Activated T-helper 9 cell treated with anti-CD3 and anti-CD28 coated beads, Interleukin-2, amount 50 U/mL, for 16 hours (primary cell): ENCODE results near the gene BNIP3.
"Not testable (repeated sequence)": the region's sequence is repeated elsewhere in the genome, so short reads cannot be mapped to it uniquely, and the experiment has no call there.

Experiments
- DNase-seq: peaks from one replicate; pipeline ENCODE4 v3.0.0-alpha.2; 2020; ENCODE audit warnings: low read depth

Gene BNIP3

GRCh38 chr10:132001238-132001972 is 19.7 kb upstream of the BNIP3 start:
- no peak for DNase-seq

DNA sequence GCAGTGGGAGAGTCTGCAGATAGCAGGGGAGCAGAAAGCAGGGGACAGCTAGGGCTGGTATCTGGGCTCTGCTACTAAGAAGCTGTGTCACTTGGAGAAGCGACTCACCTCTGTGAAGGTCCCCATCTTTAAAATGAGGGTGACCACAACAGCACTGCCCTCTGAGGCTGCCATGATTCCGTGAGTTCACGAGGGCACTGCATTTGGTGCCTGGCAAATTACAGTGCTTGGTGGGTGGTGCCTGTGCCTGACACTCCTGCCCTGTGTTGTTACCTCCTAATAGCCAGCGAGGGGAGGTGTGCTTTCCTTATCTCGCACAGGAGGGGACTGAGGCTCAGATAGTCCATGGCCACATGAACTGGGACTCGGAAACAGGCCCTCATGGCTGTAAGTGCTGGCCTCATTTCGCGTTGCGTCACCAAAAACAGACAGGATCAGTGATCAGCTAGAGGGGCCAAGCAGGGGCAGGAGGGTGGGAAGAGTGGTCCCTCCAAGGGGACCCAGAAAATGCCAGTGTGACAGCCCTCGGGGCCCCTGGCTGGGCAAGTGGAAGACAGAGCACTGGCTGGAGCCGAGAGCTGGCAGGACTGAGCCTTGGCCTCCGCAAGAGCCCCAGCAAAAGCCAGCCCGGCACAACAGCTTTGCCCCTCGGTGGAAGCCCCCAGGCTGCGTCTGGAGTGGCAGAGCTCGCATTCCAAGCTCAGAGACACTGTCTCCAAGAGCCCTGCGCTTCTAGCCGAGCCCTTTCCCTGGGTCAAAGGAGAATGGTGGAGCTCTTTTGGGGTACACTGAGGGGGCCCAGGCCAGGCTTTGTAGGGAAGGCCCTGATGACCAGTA is 17.3 kb upstream of the BNIP3 start:
- no peak for DNase-seq

DNA sequence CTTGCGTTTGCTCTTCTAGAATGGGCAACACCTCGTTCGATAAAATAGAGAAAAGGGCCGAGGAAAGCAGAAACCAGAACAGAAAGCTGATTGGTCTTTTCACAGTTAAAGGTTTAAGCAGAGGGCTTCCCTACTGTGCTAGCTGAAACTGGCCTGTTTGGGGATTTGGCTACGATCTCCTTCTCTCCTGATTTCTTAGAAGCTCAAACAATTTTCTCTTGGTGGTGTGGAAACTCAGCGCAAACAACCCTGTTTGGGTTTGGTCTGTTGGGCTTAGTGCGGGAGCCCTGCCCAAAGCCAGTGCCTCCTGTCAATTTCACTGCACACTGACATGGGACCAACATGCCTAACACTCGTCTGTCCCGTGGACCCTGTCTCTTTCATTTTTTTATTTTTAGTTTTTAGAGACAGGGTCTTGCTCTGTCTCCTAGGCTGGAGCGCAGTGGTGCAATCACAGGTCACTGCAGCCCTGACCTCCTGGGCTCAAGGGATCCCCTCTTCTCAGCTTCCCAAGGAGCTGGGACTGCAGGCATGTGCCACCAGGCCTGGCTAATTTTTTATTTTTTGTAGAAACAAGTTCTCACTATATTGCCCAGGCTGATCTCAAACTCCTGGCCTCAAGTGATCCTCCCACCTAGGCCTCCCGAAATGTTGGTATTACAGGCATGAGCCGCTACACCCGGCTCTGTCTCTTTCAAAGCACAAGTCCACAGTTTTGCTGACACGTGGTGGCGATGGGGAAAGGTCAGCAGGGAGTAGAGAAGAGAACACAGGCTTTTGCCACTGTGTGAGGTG is 16.5 kb upstream of the BNIP3 start:
- DNase-seq, result no peak

DNA sequence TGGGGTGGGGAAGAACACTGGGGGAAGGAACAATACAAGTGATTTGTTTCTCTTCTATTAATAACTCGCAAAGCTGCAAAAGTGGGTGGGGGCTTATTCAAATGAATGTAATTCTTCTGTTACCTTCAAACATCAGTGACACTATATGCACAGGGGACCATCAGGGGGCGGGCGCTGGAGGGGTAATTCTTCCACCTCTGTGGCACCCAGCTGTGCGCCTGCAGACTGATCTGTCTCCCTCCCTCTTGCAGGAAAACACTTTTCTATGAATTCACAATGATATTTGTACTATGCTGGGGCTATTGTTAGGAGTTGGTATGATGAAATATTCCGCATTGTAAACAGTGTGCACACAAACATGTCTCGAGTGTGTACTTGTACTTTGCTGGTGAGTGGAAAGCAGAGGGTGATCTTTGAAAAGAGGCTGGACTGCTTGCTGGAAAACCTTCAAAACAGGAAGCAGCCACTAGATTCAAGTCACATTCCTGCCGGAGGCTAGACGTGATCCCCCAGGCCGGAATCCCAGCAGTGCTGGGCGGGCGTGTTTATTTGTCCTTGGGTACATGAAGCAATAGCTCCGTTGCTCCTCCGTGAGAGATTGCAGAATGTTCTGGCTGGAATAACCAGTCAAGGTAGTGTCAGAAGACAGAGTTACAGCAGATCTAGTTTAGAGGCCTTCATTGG is 15.8 kb upstream of the BNIP3 start:
- no peak for DNase-seq

DNA sequence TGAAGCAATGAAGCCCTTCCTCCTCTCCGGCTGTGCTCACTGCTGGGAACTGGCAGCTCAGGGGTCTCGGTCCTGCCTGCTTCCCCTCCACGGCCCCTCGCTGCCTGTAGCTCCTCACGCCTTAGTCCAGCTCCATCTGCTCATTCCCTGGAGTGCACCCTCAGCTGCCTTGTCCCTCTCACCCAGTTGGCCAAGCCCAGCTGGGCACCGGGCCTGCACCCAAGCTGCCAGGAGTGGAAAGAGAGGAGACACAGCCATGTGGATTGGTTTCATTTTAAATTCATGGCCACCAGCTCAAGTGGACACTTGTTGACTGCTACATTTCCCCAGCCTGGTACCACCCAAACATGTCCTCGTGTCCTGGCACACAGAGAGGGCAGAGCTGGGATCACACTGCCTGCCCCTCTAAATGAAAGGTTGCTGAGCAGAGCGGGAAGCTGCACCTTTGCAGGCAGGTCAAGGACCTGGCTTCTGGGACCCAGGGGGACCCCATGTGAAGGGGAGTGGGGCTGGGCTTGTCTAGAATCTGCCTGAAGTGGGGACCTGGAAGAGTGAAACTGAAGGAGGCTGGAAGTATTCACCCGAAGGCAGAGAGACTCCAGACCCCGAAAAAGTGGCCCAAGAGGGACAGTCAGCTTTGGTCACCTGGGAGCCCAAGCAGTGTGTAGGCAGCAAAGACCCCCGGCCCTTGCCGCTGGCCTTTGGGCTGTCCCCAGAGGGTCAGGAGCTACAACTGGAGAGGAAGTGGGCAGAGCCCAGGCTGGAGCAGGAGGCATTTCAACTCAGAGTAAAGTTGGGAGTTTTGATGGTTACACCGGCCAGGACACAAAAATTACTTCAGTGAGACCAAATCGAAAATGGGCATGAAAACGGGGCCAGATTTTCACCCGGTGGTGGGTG is 15.0 kb upstream of the BNIP3 start:
- DNase-seq, result no peak

DNA sequence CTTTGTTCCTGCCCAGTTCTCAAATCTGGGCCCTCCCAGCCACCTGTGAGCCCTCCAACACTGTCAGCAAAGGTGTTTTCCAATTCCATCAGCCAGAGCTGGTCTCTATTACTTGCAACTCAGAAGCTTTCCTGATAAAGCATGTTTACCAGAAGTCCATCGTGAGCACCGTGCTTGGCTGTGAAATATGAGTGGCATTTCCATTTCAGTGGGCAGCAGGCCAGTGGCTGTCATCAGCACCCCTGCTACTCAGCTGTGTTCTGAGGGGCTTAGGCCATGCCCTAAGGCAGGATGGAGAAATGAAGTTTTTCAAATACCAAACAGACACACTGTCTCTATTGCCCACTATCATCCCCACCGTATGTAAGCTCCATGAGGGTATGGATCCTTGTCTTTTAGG is 12.7 kb upstream of the BNIP3 start:
- no peak for DNase-seq

DNA sequence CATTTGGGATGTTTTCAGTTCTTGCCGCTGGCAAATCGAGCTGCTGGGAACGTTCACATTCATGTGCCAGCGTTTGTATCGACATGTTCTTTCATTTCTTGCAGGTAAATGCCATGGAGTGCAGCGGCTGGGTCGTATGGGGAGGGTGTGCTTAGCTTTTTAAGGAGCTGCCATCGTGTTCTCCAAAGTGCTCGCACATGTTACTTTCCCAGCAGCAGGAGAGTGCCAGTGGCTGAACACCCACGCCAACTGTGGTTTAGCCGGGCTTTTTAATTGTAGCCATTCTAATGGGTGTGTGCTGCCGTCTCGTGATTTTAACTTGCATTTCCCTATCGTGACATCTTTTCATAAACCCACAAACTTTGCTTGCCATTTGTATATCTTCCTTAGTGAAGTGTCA is 11.6 kb upstream of the BNIP3 start:
- DNase-seq, result no peak

- no peak for DNase-seq
Observed at GRCh38 chr10:131991726-131992125, 10.0 kb upstream of the BNIP3 start.

GRCh38 chr10:131987786-131988185 is 6.1 kb upstream of the BNIP3 start:
- DNase-seq, result not testable (repeated sequence)

DNA sequence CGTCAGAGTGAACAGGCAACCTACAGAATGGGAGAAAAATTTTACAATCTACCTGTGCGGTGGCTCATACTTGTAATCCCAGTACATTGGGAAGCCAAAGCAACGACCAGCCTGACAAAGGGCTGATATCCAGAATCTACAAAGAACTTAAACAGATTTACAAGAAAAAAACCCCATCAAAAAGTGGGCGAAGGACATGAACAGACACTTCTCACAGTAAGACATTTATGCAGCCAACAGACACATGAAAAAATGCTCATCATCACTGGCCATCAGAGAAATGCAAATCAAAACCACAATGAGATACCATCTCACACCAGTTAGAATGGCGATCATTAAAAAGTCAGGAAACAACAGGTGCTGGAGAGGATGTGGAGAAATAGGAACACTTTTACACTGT is 5.6 kb upstream of the BNIP3 start:
- DNase-seq, result not testable (repeated sequence)

DNA sequence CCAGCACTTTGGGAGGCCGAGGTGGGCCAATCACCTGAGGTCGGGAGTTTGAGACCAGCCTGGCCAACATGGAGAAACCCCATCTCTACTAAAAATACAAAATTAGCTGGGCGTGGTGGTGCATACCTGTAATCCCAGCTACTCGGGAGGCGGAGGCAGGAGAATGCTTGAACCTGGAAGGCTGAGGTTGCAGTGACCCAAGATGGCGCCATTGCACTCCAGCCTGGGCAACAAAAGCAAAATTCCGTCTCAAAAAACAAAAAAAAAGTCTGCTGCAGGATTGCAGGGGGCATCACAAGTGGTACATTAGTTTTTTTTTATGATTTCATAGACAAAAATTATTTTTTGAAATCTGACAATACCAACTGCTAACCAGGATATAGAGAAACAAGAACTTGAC is 5.1 kb upstream of the BNIP3 start:
- not testable (repeated sequence) for DNase-seq

- no peak for DNase-seq
Observed at GRCh38 chr10:131983780-131984179, 2.1 kb upstream of the BNIP3 start.

- no peak for DNase-seq
Observed at GRCh38 chr10:131982796-131983195, 1.1 kb upstream of the BNIP3 start.

DNA sequence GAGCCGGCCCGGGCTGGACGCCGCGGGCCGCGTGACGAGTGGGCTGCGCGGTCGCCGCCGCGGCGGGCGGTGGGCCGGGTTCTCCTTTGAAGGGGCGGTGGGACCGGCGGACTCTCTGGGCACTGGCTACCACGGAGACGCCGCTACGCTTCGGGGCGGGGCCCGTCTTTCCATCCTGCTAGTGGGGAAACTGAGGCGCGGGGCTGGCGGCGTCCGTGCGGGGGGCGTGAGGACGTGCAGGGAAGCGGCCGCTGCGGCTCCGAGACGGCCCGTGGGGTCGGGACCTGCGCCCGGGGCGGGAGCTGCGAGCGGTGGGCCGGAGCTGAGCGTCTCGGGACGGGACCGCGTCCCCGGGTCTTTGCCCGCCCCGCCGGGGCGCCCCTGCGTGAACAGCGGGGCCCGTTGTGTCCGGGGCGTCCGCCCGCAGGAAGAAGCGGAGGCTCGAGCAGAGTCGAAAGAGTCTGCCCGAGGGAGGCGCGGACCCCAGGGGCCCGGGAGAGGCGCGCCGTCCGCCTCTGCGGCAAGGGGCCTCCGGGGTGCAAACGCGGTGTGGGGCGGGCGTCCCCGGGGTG is 548 bp upstream of the BNIP3 start:
- no peak for DNase-seq

DNA sequence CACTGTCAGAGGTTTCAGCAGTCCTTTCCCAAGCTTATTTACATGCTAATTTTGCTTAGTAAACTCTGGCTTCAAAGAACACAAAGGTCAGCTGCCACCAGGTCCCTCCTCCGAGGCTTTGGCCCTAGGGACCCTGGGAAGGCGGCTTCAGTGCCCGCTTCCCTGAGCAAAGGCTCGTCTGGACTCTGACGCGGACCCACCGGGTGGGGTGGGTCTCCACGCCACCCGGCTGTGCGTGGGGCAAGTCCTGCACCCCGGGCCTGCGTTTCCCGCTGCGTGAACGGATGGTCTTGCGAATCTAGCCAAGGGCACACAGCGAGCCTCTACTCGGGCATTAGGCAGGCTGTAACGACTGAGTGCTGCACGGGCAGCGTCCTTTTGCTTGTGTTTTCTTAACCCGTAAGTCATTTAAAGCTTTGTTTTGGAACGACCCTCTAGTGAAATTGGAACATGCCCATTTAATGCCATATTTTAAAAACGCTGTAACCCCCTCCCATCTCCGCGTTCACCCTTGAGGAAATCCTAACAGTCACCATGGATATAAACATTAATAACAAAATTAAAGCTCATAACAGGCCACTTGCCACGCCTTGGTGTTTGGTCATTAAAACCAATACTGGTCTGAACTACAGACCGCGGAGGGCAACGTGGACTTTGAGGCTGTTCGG is 828 bp downstream of the BNIP3 start:
- no peak for DNase-seq

- no peak for DNase-seq
Observed at GRCh38 chr10:131980321-131980720, 1.4 kb downstream of the BNIP3 start.

DNA sequence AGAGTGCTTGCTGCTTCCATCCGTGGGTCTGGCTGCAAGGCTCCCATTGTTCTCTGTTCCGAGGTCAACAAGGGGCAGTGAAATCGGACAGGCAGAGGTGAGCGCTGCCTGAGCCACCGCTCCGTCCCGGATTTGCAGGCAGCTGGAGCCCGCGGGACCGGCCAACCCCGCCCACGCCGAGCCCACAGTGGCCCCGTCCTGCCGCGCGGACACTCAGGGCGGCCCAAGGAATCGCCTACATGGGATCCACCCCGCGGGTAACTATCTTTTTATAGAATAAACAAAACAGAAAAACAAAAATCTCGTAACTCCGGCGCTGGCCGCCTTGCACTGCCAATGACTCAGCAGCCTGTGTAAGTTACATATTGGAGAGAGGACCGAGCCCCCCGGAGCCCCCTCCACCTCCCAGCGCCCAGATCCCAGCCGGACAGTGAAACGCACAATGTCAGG is 1.9 kb downstream of the BNIP3 start:
- no peak for DNase-seq

- no peak for DNase-seq
Observed at GRCh38 chr10:131979336-131979735, 2.4 kb downstream of the BNIP3 start.

DNA sequence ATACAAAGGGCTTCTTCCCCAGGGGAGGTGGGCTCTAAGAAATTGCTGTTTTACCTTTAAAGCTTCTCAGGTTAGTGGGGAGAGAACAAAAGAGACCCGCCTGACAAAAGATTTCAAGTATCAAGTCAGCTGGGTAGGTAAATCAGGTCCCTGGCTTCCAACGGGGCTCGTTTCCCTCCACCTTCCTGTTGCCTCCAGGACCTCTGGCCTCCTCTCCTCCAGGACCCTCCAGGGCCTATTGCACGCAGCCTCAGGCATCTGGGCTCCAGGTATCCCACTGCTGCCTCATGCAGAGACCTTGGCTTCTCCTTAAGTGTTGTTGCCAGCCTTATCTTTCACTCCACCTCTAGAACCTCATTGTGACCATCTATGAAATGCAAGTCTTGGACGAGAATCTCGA is 2.9 kb downstream of the BNIP3 start:
- DNase-seq, result no peak

DNA sequence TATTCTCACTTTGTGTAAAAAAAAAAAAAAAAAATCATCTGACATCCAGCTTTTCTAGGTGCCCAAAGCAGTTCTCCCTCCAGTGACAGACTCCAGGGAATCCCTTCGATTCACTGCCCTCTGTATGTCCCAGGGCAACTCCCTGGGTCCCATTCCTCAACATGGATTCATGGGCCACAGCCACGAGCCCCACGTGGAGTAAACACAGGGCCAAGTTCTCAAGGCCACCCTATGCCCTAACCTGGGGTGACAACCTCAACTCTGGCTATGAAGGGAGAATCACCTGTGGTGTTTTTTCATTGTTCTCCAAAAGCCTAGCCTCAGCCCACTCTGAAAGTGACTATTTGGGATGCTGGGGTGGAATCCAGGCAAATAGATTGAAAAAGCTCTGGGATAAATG is 3.4 kb downstream of the BNIP3 start:
- no peak for DNase-seq
